ENCODE data around the gene MMP28. TPM values are rescaled to one million over a fixed set of nuclear protein-coding genes. Genes with fewer than 3 reads are reported as not detected.

MMP28 gene
- total and polyA plus RNA-seq, 10 donors = 1.1 to 5.9 (median 2.8) TPM

- Histone ChIP-seq H3K27me3 (replicated peaks in 1 of 7) (no peaks in the 10 kb centered on the region), H3K4me3 (no peak overlapping the region), H3K27ac (no peak overlapping the region), H3K4me1 (peaks cover 41 to 91% (median 75%) of the 10 kb centered on the region in 6 donors), H3K36me3 (peaks cover 0 to 16% (median 3%) of the 10 kb centered on the region in 6 donors), H3K9me3 (no peaks in the 10 kb centered on the region)
- TF ChIP-seq POLR2AphosphoS5 (IDR thresholded peaks at IDR 0.05) (no peak), POLR2A (IDR thresholded peaks at IDR 0.05) (no peak), CTCF (IDR thresholded peaks at IDR 0.05 in 8 of 11, conservative IDR thresholded peaks at IDR 0.05 in 3 of 11) (no peak)
- 66 to 88% (median 80%) methylated on average over 5 of the region's 5 CpGs for WGBS, 5 donors
- intact Hi-C loops (cut with DNase I; ENCODE audit: low total_unique reads) = no loop called here
- no peak for DNase-seq
These were observed 17.0 kb upstream of the MMP28 start for GRCh38 chr17:35812456-35812855.

- intact Hi-C loops (cut with DNase I; ENCODE audit: low total_unique reads) = no loop called here
- no peaks in the 10 kb centered on the region for H3K9me3 ChIP-seq
- no peak for TF ChIP-seq POLR2A (IDR thresholded peaks at IDR 0.05)
- TF ChIP-seq CTCF (IDR thresholded peaks at IDR 0.05 in 8 of 11, conservative IDR thresholded peaks at IDR 0.05 in 3 of 11) = no peak
- TF ChIP-seq POLR2AphosphoS5 (IDR thresholded peaks at IDR 0.05) = no peak
- no peak overlapping the region for H3K27ac ChIP-seq
- peaks cover 0 to 11% (median 2%) of the 10 kb centered on the region in 6 donors for H3K36me3 ChIP-seq
- H3K4me1 ChIP-seq = peaks cover 41 to 91% (median 80%) of the 10 kb centered on the region in 6 donors
- DNase-seq = no peak
- no peak overlapping the region for H3K4me3 ChIP-seq
- 75 to 85% (median 82%) methylated on average over 6 of the region's 6 CpGs for WGBS, 5 donors
- no peaks in the 10 kb centered on the region for H3K27me3 ChIP-seq (replicated peaks in 1 of 7)
These were observed 16.3 kb upstream of the MMP28 start for GRCh38 chr17:35811759-35812158.

- no peak for TF ChIP-seq POLR2A (IDR thresholded peaks at IDR 0.05)
- no peak for TF ChIP-seq POLR2AphosphoS5 (IDR thresholded peaks at IDR 0.05)
- no peak for TF ChIP-seq CTCF (IDR thresholded peaks at IDR 0.05 in 8 of 11, conservative IDR thresholded peaks at IDR 0.05 in 3 of 11)
- Histone ChIP-seq H3K27ac (peak overlapping the region; percentile 91 to 98 (median 98)), H3K4me3 (peak overlapping the region; percentile 60 to 92 (median 85)), H3K27me3 (replicated peaks in 1 of 7) (no peaks in the 10 kb centered on the region), H3K4me1 (peaks cover 39 to 82% (median 69%) of the 10 kb centered on the region in 6 donors), H3K36me3 (no peaks in the 10 kb centered on the region), H3K9me3 (no peaks in the 10 kb centered on the region)
- WGBS, 5 donors = 0% methylated on average over 12 to 24 of the region's 24 CpGs
- intact Hi-C loops (cut with DNase I; ENCODE audit: low total_unique reads) = loop anchor here (5.0 kb wide), 1 partner anchor 43 kb away; no protein-coding TSS in a partner anchor
- no peak for DNase-seq
These were observed 14.5 kb upstream of the MMP28 start for GRCh38 chr17:35809855-35810461.

GRCh38 chr17:35808962-35809854 is 13.8 kb upstream of the MMP28 start, which contains the start of gene TAF15:
TAF15 (plus strand) TSS chr17:35809484; CDS start chr17:35809570, 86 bp downstream.
- intact Hi-C loops (cut with DNase I; ENCODE audit: low total_unique reads) = loop anchor here (5.0 kb wide), 1 partner anchor 42 kb away; no protein-coding TSS in a partner anchor
- Histone ChIP-seq H3K36me3 (no peaks in the 10 kb centered on the region), H3K4me1 (peaks cover 32 to 82% (median 65%) of the 10 kb centered on the region in 6 donors), H3K27me3 (replicated peaks in 1 of 7) (no peaks in the 10 kb centered on the region), H3K9me3 (no peaks in the 10 kb centered on the region), H3K4me3 (peak within 1 kb of the TSS; percentile 60 to 92 (median 85)), H3K27ac (peak within 1 kb of the TSS; percentile 91 to 98 (median 98))
- TF ChIP-seq POLR2A (IDR thresholded peaks at IDR 0.05) (peak; percentile 91 to 96 (median 96)), POLR2AphosphoS5 (IDR thresholded peaks at IDR 0.05) (peak; percentile 99 to 100 (median 99)), CTCF (IDR thresholded peaks at IDR 0.05 in 8 of 11, conservative IDR thresholded peaks at IDR 0.05 in 3 of 11) (peak; percentile 53 to 83 (median 79))
- peak; percentile 98 for DNase-seq
- WGBS, 5 donors = 0 to 1% (median 1%) methylated on average over 46 to 71 of the region's 71 CpGs
